Lung (tissue), 12 donors: Measurements from ENCODE around the gene RBM42. TPM values are rescaled to one million over a fixed set of nuclear protein-coding genes. Genes with fewer than 3 reads are reported as not detected.

Source experiments
- ATAC-seq: fragments of 200-7000 bp; cut with Tn5 transposase; one replicate; pipeline ENCODE4 v1.9.1; 2020; ENCODE audit warnings: moderate number of reproducible peaks; ENCODE audit not compliant: insufficient read depth, low FRiP score
- DNase-seq, 3 donors: peaks; one replicate each; pipeline ENCODE4 v3.0.0-alpha.2; 2013 to 2017
- H3K27ac ChIP-seq, 2 donors: one replicate each; pipeline ENCODE4 v1.5.1; 2013; ENCODE audit warnings: mild to moderate bottlenecking in 2 of 2, moderate library complexity in 2 of 2, control low read depth in 1 of 2, inconsistent platforms in 1 of 2, low read depth in 1 of 2, low read length in 1 of 2
- H3K27me3 ChIP-seq, 3 donors: one replicate each; pipeline ENCODE4 v1.5.1; 2013; ENCODE audit warnings: low read length in 2 of 3; ENCODE audit not compliant: control insufficient read depth in 3 of 3, insufficient read depth in 3 of 3
- H3K36me3 ChIP-seq, 4 donors: one replicate each; pipeline ENCODE4 v1.5.1; 2013; ENCODE audit warnings: low read length in 4 of 4, mild to moderate bottlenecking in 1 of 4, moderate library complexity in 1 of 4; ENCODE audit not compliant: control insufficient read depth in 4 of 4, insufficient read depth in 4 of 4
- H3K4me1 ChIP-seq, 5 donors: one replicate each; pipeline ENCODE4 v1.5.1; 2013; ENCODE audit warnings: low read length in 5 of 5, mild to moderate bottlenecking in 2 of 5, moderate library complexity in 1 of 5; ENCODE audit not compliant: control insufficient read depth in 5 of 5, insufficient read depth in 5 of 5
- H3K4me3 ChIP-seq: one replicate; pipeline ENCODE4 v1.5.1; 2013; ENCODE audit warnings: mild to moderate bottlenecking, control low read depth, moderate library complexity
- H3K9ac ChIP-seq, 2 donors: one replicate each; pipeline ENCODE4 v1.5.1; 2013; ENCODE audit warnings: low read length in 2 of 2, control low read depth in 1 of 2; ENCODE audit not compliant: insufficient read depth in 1 of 2
- H3K9me3 ChIP-seq, 4 donors: one replicate each; pipeline ENCODE4 v1.5.1; 2013; ENCODE audit warnings: low read length in 3 of 4, mild to moderate bottlenecking in 1 of 4, moderate library complexity in 1 of 4; ENCODE audit not compliant: control insufficient read depth in 4 of 4, insufficient read depth in 3 of 4
- WGBS, 2 donors: extraction: QIAGEN DNeasy Blood & Tissue Kit; methylation state at CpG; one replicate each; pipeline ENCODE4 v1.1.7; 2013; 5-methylcytosine and 5-hydroxymethylcytosine counted together
- polyA plus RNA-seq, 2 donors: library from polyadenylated mRNA; stranded (reverse); fragments of 200-250 nt; gene quantifications; one replicate each; pipeline ENCODE4 v1.2.1, GENCODE V29; 2013
- total RNA-seq, 2 donors: library from RNA; depleted of rRNA in 1 of 2; stranded (reverse); fragments of >200 nt in 1 of 2; gene quantifications; one replicate each; pipeline ENCODE4 v1.2.1, GENCODE V29; 2014 to 2021
- TF ChIP-seq, protein P1 (sequence below): IDR thresholded peaks from 2 replicates; pipeline ENCODE4 v1.5.1; 2012; ENCODE audit warnings: mild to moderate bottlenecking; ENCODE audit errors: control extremely low read depth, extremely low read depth
- donor health status: control.
- donor health status: control.
- donor health status: Bipolar disorder and iron deficiency.
- donor health status: healthy.
- donor health status: DM: yes; HTN: yes; CAD: no.

The RBM42 gene
- total and polyA plus RNA-seq, 4 donors: 28.4 to 84.0 (median 73.0) TPM

- 88 to 91% methylated on average over 7 of the region's 7 CpGs for WGBS, 2 donors
- TF ChIP-seq, protein P1, sequence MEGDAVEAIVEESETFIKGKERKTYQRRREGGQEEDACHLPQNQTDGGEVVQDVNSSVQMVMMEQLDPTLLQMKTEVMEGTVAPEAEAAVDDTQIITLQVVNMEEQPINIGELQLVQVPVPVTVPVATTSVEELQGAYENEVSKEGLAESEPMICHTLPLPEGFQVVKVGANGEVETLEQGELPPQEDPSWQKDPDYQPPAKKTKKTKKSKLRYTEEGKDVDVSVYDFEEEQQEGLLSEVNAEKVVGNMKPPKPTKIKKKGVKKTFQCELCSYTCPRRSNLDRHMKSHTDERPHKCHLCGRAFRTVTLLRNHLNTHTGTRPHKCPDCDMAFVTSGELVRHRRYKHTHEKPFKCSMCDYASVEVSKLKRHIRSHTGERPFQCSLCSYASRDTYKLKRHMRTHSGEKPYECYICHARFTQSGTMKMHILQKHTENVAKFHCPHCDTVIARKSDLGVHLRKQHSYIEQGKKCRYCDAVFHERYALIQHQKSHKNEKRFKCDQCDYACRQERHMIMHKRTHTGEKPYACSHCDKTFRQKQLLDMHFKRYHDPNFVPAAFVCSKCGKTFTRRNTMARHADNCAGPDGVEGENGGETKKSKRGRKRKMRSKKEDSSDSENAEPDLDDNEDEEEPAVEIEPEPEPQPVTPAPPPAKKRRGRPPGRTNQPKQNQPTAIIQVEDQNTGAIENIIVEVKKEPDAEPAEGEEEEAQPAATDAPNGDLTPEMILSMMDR: no peak
- peaks cover 0 to 19% (median 11%) of the 10 kb centered on the region in 4 donors for H3K36me3 ChIP-seq
- H3K4me3 ChIP-seq: no peak overlapping the region
- H3K4me1 ChIP-seq: no peaks in the 10 kb centered on the region
- DNase-seq (no peak), ATAC-seq (no peak)
- no peaks in the 10 kb centered on the region for H3K27me3 ChIP-seq
- H3K9ac ChIP-seq: no peak overlapping the region
- no peak overlapping the region for H3K27ac ChIP-seq
- H3K9me3 ChIP-seq: no peaks in the 10 kb centered on the region
These were observed 10.0 kb upstream of the RBM42 start for GRCh38 chr19:35618857-35619256.

- Histone ChIP-seq H3K36me3 (peaks cover 0 to 19% (median 11%) of the 10 kb centered on the region in 4 donors), H3K27ac (no peak overlapping the region), H3K4me3 (no peak overlapping the region), H3K27me3 (no peaks in the 10 kb centered on the region), H3K9ac (no peak overlapping the region), H3K4me1 (no peaks in the 10 kb centered on the region), H3K9me3 (no peaks in the 10 kb centered on the region)
- TF ChIP-seq, protein P1: no peak
- no peak for ATAC-seq
- DNase-seq: no peak
- WGBS, 2 donors: 97 to 99% methylated on average over 11 to 12 of the region's 12 CpGs
These were observed 9.4 kb upstream of the RBM42 start for GRCh38 chr19:35619290-35619923.

- Histone ChIP-seq H3K4me1 (no peaks in the 10 kb centered on the region), H3K27ac (no peak overlapping the region), H3K27me3 (no peaks in the 10 kb centered on the region), H3K9me3 (no peaks in the 10 kb centered on the region), H3K36me3 (peaks cover 0 to 19% (median 11%) of the 10 kb centered on the region in 4 donors), H3K9ac (no peak overlapping the region), H3K4me3 (no peak overlapping the region)
- DNase-seq: no peak
- 94 to 95% methylated on average over 17 of the region's 17 CpGs for WGBS, 2 donors
- ATAC-seq: no peak
- TF ChIP-seq, protein P1: no peak
These were observed 8.8 kb upstream of the RBM42 start for GRCh38 chr19:35620001-35620400.

GRCh38 chr19:35621708-35622107 lies 7.1 kb upstream of the RBM42 start:
- Histone ChIP-seq H3K4me1 (no peaks in the 10 kb centered on the region), H3K27me3 (no peaks in the 10 kb centered on the region), H3K9me3 (no peaks in the 10 kb centered on the region), H3K27ac (no peak overlapping the region), H3K36me3 (peaks cover 0 to 16% (median 5%) of the 10 kb centered on the region in 4 donors), H3K4me3 (no peak overlapping the region), H3K9ac (no peak overlapping the region)
- DNase-seq: no peak
- TF ChIP-seq, protein P1: no peak
- no peak for ATAC-seq
- WGBS, 2 donors: 96 to 97% methylated on average over 9 of the region's 9 CpGs
